Fibroblast of lung (primary cell): ENCODE measurements around the gene DPH6. TPM values are rescaled to one million over a fixed set of nuclear protein-coding genes. Genes with fewer than 3 reads are reported as not detected.

Experiments used
- DNase-seq, 2 donors: peaks; one replicate each; pipeline versions ENCODE4 v3.0.0 to v3.0.0-alpha.2; 2010; ENCODE audit warnings: low read depth in 2 of 2
- H2AFZ ChIP-seq: 2 replicates; pipeline ENCODE4 v1.5.1; 2012; ENCODE audit warnings: low read length, control low read depth, inconsistent platforms
- H3K27ac ChIP-seq: 2 replicates; pipeline ENCODE4 v1.5.1; 2011; ENCODE audit warnings: low read length, control low read depth; ENCODE audit not compliant: insufficient read depth
- H3K27me3 ChIP-seq: 2 replicates; pipeline ENCODE4 v1.5.1; 2011; ENCODE audit warnings: mild to moderate bottlenecking, low read length; ENCODE audit not compliant: control insufficient read depth, insufficient read depth
- H3K36me3 ChIP-seq: 2 replicates; pipeline ENCODE4 v1.5.1; 2011; ENCODE audit warnings: low read length; ENCODE audit not compliant: control insufficient read depth, insufficient read depth
- H3K4me1 ChIP-seq: 2 replicates; pipeline ENCODE4 v1.5.1; 2011; ENCODE audit warnings: low read length; ENCODE audit not compliant: control insufficient read depth, insufficient read depth; ENCODE audit errors: extremely low read depth
- H3K4me2 ChIP-seq: 2 replicates; pipeline ENCODE4 v1.5.1; 2011; ENCODE audit warnings: low read length, control low read depth; ENCODE audit not compliant: insufficient read depth; ENCODE audit errors: extremely low read depth
- H3K4me3 ChIP-seq, 4 experiments: fragments of 200-600 bp in 1 of 4; sonication (generic) in 1 of 4; replicated peaks in 1 of 4; 2 replicates each; pipeline ENCODE4 v1.5.1; 2011 to 2016; ENCODE audit warnings: low read length in 4 of 4, low read depth in 3 of 4, mild to moderate bottlenecking in 3 of 4, control low read depth in 2 of 4, inconsistent platforms in 1 of 4, mixed read lengths in 1 of 4; ENCODE audit not compliant: insufficient read depth in 1 of 4; ENCODE audit errors: control extremely low read depth in 1 of 4
- H3K79me2 ChIP-seq: 2 replicates; pipeline ENCODE4 v1.5.1; 2012; ENCODE audit warnings: mild to moderate bottlenecking, low read length, inconsistent platforms; ENCODE audit not compliant: control insufficient read depth, insufficient read depth
- H3K9ac ChIP-seq: 2 replicates; pipeline ENCODE4 v1.5.1; 2011; ENCODE audit warnings: mild to moderate bottlenecking, low read length, control low read depth; ENCODE audit not compliant: insufficient read depth
- H3K9me3 ChIP-seq: 2 replicates; pipeline ENCODE4 v1.5.1; 2012; ENCODE audit warnings: low read depth, low read length; ENCODE audit not compliant: control insufficient read depth, insufficient read depth
- H4K20me1 ChIP-seq: 2 replicates; pipeline ENCODE4 v1.5.1; 2011; ENCODE audit warnings: low read length; ENCODE audit not compliant: control insufficient read depth, insufficient read depth; ENCODE audit errors: extremely low read depth
- EZH2 ChIP-seq: IDR thresholded peaks from 2 replicates; pipeline ENCODE4 v1.5.1; 2012; ENCODE audit warnings: low read length, control low read depth, mild to moderate bottlenecking; ENCODE audit errors: missing control alignments
- polyA plus RNA-seq, 2 donors: library from polyadenylated mRNA; depleted of rRNA in 1 of 2; stranded (reverse) in 1 of 2; unstranded in 1 of 2; fragments of >200 nt; gene quantifications; 2 replicates each; pipeline ENCODE4 v1.2.1, GENCODE V29; 2011 to 2012; ENCODE audit warnings: missing spikeins in 1 of 2
- total RNA-seq: library from RNA; depleted of rRNA; stranded (reverse); fragments of >200 nt; gene quantifications from 2 replicates; pipeline ENCODE4 v1.2.1, GENCODE V29; 2014
- TF ChIP-seq, protein P1 (sequence below), 2 donors: IDR thresholded peaks in 1 of 2; conservative IDR thresholded peaks in 1 of 2; 1 replicate in 1 of 2; 2 replicates in 1 of 2; pipeline ENCODE4 v1.5.1; 2011 to 2012; ENCODE audit warnings: low read length in 2 of 2, control low read depth in 1 of 2, inconsistent platforms in 1 of 2, low read depth in 1 of 2, mild to moderate bottlenecking in 1 of 2

DPH6 gene
- total and polyA plus RNA-seq, 2 donors (not counting 1 experiment from before 2014, with no cell fraction given) = 9.7 to 13.5 TPM

DNA sequence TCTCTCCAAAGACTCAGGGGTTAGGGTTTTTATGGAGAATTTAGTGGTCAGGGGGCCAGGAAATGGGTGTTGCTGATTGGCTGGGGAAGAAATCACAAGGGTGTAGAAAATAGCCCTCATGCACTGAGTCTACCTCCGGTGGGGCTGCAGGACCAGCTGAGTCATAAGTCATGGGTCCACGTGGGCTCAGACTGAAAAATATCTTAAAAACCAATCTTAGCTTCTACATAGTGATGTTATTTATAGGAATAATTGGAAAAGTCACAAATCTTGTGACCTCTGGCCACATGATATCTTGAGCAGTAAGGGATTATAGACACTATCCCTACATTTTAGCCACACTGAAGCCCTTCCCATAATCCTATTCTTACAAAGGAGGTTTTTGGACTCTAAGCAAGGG is 224.0 kb downstream of the DPH6 start:
- Histone ChIP-seq H3K9ac (no peak overlapping the region), H3K27ac (no peak overlapping the region), H3K27me3 (no peaks in the 10 kb centered on the region), H3K9me3 (no peaks in the 10 kb centered on the region), H3K4me1 (no peaks in the 10 kb centered on the region), H3K79me2 (no peaks in the 10 kb centered on the region), H4K20me1 (no peaks in the 10 kb centered on the region), H3K4me2 (no peak overlapping the region), H2AFZ (no peak overlapping the region), H3K36me3 (no peaks in the 10 kb centered on the region), H3K4me3 (no peak overlapping the region)
- TF ChIP-seq, protein P1, sequence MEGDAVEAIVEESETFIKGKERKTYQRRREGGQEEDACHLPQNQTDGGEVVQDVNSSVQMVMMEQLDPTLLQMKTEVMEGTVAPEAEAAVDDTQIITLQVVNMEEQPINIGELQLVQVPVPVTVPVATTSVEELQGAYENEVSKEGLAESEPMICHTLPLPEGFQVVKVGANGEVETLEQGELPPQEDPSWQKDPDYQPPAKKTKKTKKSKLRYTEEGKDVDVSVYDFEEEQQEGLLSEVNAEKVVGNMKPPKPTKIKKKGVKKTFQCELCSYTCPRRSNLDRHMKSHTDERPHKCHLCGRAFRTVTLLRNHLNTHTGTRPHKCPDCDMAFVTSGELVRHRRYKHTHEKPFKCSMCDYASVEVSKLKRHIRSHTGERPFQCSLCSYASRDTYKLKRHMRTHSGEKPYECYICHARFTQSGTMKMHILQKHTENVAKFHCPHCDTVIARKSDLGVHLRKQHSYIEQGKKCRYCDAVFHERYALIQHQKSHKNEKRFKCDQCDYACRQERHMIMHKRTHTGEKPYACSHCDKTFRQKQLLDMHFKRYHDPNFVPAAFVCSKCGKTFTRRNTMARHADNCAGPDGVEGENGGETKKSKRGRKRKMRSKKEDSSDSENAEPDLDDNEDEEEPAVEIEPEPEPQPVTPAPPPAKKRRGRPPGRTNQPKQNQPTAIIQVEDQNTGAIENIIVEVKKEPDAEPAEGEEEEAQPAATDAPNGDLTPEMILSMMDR (conservative IDR thresholded peaks at IDR 0.05 in 1 of 2, IDR thresholded peaks at IDR 0.05 in 1 of 2; ENCODE audit: low read depth in 1 of 2, low read length in 2 of 2) = no peak
- TF ChIP-seq EZH2 = no peak
- DNase-seq = no peak

DNA sequence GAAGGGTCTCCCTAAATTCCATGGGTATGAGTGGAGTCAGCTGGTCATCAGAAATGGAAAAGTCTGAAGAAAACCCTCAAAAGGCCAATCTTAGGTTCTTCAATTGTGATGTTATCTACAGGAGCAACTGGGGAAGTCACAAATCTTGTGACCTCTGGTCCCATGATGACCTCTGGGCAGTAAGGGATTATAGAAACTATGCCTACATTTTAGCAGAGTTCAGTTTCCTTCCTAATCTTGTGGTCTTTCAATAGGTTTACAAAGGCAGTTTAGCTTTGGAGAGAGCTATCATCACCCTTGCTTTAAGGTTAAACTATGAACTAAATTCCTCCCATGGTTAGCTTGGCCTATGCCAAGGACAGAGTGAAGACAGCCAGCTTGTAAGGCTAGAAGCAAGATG is 225.1 kb downstream of the DPH6 start:
- Histone ChIP-seq H3K4me3 (no peak overlapping the region), H3K27ac (no peak overlapping the region), H4K20me1 (no peaks in the 10 kb centered on the region), H3K27me3 (no peaks in the 10 kb centered on the region), H3K36me3 (no peaks in the 10 kb centered on the region), H3K9me3 (no peaks in the 10 kb centered on the region), H2AFZ (no peak overlapping the region), H3K9ac (no peak overlapping the region), H3K79me2 (no peaks in the 10 kb centered on the region), H3K4me1 (no peaks in the 10 kb centered on the region), H3K4me2 (no peak overlapping the region)
- DNase-seq = no peak
- no peak for TF ChIP-seq EZH2
- TF ChIP-seq, protein P1 (conservative IDR thresholded peaks at IDR 0.05 in 1 of 2, IDR thresholded peaks at IDR 0.05 in 1 of 2; ENCODE audit: low read depth in 1 of 2, low read length in 2 of 2) = no peak
